Measurements from ENCODE around the gene PDPK1. TPM values are rescaled to one million over a fixed set of nuclear protein-coding genes. Genes with fewer than 3 reads are reported as not detected.
"Not testable (repeated sequence)": the region's sequence is repeated elsewhere in the genome, so short reads cannot be mapped to it uniquely, and the experiment has no call there.

PDPK1 gene
- total and polyA plus RNA-seq, 8 donors: 36.5 to 64.8 (median 44.4) TPM

DNA sequence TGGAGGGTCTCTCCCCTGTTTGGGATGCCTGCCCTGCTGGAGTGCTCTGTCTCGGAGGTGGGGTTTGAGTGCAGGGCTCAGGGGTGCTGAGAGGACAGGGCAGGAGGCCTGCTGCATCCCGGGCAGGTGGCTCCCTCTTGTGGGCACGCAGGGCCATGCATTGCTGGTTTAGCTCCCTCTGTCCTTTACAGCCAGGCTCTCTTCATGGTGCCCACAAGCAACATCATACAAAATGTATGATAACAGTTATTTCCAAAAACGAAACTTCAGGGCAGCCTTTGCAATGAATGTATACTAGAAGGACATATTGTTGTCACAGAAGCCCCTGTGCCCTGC is 22.9 kb downstream of the PDPK1 start:
- not testable (repeated sequence) for H3K9me3 ChIP-seq, H3K4me3 ChIP-seq

DNA sequence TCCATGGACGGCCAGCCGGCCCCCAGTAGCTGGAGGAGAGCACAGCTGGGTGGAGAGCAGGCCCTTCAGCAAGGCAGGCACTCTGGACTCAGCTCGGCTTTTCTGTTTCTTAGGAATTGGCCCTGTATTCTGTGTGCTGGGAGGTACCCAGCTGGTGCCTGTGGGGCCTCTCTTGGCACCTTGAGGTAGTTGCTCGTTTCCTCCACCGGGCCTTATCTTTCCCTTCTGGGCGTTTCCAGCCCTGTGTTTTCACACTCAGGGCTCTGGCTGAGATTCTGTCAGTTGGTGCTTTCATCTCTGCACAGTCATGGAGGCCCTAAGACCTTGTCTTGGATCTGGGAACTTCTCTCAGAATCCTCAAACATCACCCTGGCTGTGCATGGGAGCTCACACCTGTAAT is 29.7 kb downstream of the PDPK1 start:
- H3K27me3 ChIP-seq; H3K4me1 ChIP-seq; H3K9me3 ChIP-seq; H3K27ac ChIP-seq; H3K36me3 ChIP-seq; intact Hi-C loops (cut with DNase I); DNase-seq; H3K4me3 ChIP-seq; ATAC-seq: not testable (repeated sequence)

More for the DNA sequence above, 22.9 kb downstream of the PDPK1 start:
- intact Hi-C loops (cut with DNase I); H3K27me3 ChIP-seq; H3K36me3 ChIP-seq; H3K4me1 ChIP-seq; H3K27ac ChIP-seq: not testable (repeated sequence)
- ATAC-seq (peak; percentile 97), DNase-seq (peak in 2 of 4 donors; percentile 74 to 90)
- TF ChIP-seq, protein P1, sequence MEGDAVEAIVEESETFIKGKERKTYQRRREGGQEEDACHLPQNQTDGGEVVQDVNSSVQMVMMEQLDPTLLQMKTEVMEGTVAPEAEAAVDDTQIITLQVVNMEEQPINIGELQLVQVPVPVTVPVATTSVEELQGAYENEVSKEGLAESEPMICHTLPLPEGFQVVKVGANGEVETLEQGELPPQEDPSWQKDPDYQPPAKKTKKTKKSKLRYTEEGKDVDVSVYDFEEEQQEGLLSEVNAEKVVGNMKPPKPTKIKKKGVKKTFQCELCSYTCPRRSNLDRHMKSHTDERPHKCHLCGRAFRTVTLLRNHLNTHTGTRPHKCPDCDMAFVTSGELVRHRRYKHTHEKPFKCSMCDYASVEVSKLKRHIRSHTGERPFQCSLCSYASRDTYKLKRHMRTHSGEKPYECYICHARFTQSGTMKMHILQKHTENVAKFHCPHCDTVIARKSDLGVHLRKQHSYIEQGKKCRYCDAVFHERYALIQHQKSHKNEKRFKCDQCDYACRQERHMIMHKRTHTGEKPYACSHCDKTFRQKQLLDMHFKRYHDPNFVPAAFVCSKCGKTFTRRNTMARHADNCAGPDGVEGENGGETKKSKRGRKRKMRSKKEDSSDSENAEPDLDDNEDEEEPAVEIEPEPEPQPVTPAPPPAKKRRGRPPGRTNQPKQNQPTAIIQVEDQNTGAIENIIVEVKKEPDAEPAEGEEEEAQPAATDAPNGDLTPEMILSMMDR (IDR thresholded peaks at IDR 0.05): peak; percentile 26 to 48

DNA sequence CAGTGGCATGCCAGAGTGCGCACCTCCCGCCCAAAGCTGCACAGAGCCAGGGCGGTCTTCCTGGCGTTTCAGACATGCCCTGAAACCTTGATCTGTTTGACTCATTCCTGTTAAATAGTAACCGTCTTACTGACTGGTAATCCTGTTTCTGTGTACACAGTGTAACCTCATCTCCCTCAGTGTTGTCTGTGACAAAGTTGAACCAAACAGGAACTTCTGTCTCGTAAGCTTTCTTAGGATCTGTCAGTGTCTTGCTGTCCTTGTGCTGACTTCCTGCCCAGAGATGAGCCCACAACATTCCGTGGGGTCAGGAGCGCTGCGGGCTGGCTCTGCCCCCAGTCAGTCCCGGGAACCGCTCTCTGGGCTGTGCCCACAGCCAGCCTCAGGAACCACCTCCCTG is 30.8 kb downstream of the PDPK1 start:
- ATAC-seq: peak; percentile 47
- H3K9me3 ChIP-seq; H3K4me3 ChIP-seq; H3K27me3 ChIP-seq; H3K4me1 ChIP-seq; intact Hi-C loops (cut with DNase I); H3K36me3 ChIP-seq; H3K27ac ChIP-seq; DNase-seq: not testable (repeated sequence)

DNA sequence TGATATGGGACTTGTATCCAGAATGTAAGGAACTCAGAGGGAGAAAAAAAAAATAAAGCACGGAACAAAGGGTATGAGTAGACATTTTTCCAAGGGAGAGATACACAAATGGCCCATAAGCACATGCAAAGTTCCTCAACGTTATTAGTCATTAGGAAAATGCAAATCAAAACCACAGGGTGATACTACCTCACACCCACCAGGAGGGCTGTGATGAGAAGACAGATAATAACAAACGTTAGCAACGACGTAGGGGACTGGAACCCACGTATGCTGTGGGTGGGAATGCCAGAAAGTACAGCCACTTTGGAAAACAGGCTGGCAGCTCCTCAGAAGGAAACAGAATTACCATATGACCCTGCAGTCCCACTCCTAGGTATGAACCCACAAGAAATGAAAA is 34.9 kb downstream of the PDPK1 start:
- H3K27me3 ChIP-seq; H3K4me1 ChIP-seq; H3K4me3 ChIP-seq; H3K27ac ChIP-seq; DNase-seq; intact Hi-C loops (cut with DNase I); ATAC-seq; H3K9me3 ChIP-seq; H3K36me3 ChIP-seq: not testable (repeated sequence)

DNA sequence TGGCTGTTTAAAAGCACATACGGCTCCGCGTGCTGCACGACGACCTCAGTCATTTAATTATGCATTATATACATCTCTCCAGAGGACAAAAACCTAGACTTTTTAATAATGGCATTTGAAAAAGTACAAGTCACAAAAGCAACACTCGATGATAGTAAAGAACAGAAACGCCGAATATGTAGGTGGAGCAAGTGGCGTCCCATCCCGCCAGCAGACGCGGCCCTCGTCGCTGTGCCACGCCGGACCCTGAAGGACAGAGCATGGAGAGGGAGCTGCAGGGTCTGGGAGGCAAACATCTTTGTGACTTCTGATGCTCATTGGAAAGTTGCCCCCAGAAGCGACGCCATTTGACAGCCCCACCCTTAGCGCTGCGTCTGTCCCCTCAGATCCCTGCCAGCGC is 38.0 kb downstream of the PDPK1 start:
- H3K27me3 ChIP-seq; ATAC-seq; H3K4me1 ChIP-seq; intact Hi-C loops (cut with DNase I); H3K9me3 ChIP-seq; H3K36me3 ChIP-seq; DNase-seq; H3K27ac ChIP-seq; H3K4me3 ChIP-seq: not testable (repeated sequence)

DNA sequence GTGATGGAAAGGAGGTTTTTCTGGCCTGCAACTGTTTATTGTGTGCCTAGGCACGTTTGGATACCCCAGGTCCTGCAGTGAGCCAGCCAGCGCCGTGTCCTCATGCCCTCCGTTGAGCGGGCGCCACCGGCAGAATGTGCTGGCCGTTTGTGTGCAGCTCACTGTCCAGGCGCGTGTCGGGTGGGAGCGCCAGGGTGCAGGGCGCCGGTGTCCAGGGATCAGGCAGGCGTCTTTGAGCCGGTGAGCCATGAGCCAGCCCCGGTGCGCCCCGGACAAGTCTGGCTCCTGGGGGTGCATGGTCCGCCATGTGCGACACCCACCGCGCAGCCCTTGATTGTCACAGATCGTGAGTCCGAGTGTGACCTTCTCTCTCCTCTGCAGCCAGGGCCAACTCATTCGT is 39.2 kb downstream of the PDPK1 start:
- H3K9me3 ChIP-seq; H3K36me3 ChIP-seq; DNase-seq; H3K4me3 ChIP-seq; H3K4me1 ChIP-seq; H3K27me3 ChIP-seq; intact Hi-C loops (cut with DNase I); H3K27ac ChIP-seq; ATAC-seq: not testable (repeated sequence)

DNA sequence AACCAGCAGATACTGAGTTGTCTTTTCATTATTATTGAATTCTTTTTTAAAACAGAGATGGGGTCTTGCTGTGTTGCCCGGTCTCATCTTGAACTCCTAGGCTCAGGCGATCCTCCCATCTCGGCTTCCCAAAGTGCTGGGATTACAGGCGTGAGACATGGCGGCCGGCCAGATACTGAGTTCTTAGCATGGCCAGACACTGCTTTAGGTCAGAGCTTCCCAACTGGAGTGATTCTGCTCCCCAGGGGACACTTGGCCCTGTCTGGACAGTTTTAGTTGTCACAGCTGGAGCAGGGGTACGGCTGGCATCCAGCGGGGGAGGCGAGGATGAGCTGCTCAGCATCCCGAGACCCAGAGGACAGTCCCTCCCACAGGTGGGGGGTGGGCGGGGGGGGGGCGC is 41.1 kb downstream of the PDPK1 start:
- H3K27ac ChIP-seq; ATAC-seq; H3K4me3 ChIP-seq; intact Hi-C loops (cut with DNase I); H3K36me3 ChIP-seq; H3K27me3 ChIP-seq; H3K9me3 ChIP-seq; DNase-seq; H3K4me1 ChIP-seq: not testable (repeated sequence)

DNA sequence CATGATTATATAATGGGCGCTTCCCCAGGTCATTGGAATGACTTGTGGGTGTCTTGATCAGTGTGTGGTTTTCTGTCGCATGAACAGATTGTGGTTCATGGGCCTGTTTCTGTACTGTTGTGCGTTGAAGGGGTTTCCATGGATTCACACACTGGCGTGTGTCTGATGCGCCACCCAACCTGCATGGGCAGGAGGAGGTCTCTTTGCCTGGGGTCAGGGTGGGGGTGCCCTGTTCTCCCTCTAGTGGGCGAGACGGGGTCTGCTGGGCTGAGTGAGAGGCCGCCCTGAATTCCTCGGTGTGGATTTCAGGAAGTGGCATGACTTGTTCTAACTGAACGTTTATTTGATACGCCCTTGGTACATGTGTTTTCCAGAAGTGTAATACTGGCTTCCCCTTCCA is 42.3 kb downstream of the PDPK1 start:
- H3K27ac ChIP-seq; intact Hi-C loops (cut with DNase I); H3K4me1 ChIP-seq; H3K4me3 ChIP-seq; H3K27me3 ChIP-seq; H3K36me3 ChIP-seq; H3K9me3 ChIP-seq: not testable (repeated sequence)
- peak; percentile 23 for ATAC-seq
- peak in 1 of 4 donors; percentile 3 for DNase-seq

DNA sequence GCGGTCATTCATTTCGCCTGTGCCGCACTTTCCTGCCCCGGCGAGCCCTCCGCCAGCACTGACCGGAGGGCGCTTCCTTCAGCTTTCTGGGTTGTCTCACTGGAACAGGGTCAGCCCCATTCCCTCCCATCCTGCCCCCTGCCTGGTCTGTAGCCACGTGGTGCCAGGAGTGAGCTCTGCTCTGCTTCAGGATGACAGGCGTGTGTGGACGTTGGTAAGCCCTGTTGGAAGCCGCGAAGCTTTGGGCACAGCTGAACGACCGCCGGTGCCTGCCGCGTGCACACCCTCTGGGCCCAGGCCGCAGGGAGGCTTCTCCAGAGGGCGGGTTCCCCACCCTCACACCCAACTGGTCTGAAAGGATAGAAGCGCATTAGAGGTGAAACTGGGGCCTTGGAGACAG is 43.0 kb downstream of the PDPK1 start:
- H3K4me3 ChIP-seq; DNase-seq; H3K27ac ChIP-seq; H3K27me3 ChIP-seq; H3K4me1 ChIP-seq; ATAC-seq; H3K9me3 ChIP-seq; intact Hi-C loops (cut with DNase I): not testable (repeated sequence)
- peaks cover 0 to 13% of the 10 kb centered on the region in 2 donors for H3K36me3 ChIP-seq

All from left lung (tissue), 10 donors.